ENCODE results near the gene SPRTN.

SPRTN gene

DNA sequence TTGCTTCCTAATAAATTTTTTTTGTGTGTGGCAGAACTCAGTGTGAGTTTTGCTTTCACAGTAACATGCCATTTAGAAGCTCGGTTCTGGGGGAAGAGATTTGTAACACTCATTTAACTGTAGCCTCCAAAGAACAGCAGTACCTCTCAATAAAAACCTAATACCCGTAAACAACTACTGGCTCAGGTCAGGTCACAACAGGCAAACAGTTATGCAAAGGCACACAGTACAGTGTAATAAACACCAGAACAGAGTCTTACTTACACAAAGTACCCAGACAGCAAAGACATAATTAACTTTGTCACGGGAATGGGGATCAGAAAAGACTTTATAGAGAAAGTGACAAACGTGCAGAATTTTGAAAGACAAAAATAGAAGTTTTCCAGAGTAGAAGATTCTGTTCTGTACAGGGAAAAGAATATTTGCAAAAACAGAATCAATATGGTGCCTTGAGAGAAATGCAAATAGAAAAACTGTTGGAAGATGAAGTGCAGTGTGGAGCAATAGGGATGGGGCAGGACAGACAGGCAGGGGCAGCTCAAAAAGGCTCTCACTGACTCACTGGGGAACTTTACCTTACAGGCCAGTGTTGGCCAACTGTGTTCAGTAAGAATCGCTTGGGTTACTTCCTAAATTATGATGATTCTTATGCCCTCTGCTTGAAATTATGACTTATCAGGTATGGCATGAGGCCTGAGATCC is 45.2 kb downstream of the SPRTN start:
- H3K4me3 ChIP-seq (ENCODE audit: low read depth, low read length): no peak overlapping the region
- no peaks in the 10 kb centered on the region for H3K36me3 ChIP-seq (replicated peaks)
- in situ Hi-C loops (cut with HindIII; ENCODE audit: low pct_ligation_motif_present, low sequenced_read_pairs): no loop called here
- TF ChIP-seq, protein P1, sequence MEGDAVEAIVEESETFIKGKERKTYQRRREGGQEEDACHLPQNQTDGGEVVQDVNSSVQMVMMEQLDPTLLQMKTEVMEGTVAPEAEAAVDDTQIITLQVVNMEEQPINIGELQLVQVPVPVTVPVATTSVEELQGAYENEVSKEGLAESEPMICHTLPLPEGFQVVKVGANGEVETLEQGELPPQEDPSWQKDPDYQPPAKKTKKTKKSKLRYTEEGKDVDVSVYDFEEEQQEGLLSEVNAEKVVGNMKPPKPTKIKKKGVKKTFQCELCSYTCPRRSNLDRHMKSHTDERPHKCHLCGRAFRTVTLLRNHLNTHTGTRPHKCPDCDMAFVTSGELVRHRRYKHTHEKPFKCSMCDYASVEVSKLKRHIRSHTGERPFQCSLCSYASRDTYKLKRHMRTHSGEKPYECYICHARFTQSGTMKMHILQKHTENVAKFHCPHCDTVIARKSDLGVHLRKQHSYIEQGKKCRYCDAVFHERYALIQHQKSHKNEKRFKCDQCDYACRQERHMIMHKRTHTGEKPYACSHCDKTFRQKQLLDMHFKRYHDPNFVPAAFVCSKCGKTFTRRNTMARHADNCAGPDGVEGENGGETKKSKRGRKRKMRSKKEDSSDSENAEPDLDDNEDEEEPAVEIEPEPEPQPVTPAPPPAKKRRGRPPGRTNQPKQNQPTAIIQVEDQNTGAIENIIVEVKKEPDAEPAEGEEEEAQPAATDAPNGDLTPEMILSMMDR (IDR thresholded peaks at IDR 0.05; ENCODE audit: low read depth, low read length, missing control alignments): no peak
- no peaks in the 10 kb centered on the region for H3K27me3 ChIP-seq (replicated peaks)
- H3K27ac ChIP-seq: no peak overlapping the region
- DNase-seq: no peak

DNA sequence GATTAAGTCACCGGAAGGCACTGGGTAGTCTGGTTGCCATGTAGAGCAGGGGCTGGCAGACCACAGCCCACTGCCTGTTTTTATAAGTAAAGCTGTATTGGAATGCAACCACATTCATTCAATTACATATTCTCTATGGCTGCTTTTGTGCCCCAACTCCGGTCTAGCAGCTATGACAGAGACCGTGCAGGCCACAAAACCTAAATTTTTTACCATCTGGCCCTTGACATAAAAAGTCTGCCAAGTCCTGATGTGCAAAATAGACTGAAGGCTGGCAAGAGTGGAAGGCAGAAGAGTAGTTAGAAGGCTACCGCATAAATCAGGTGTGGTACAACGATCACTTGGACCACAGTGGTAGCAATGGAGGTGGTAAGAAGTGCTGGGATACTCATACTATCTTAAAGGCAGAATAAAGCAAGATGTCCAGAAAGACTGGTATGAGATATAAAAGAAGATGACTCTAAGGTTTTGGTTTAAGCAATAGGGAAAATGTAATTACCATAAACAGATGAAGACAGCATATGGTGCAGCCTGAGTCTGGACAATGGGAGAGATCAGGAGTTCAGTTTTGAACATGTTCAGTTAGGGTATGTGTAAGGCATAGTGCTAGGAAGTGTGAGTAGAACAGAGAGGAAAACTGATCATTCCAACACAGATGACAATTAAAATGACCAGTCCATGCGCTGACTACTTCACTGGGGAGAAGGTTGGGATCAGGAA is 46.8 kb downstream of the SPRTN start:
- H3K27me3 ChIP-seq (replicated peaks): no peaks in the 10 kb centered on the region
- H3K36me3 ChIP-seq (replicated peaks): no peaks in the 10 kb centered on the region
- H3K27ac ChIP-seq: no peak overlapping the region
- DNase-seq: no peak
- no peak overlapping the region for H3K4me3 ChIP-seq (ENCODE audit: low read depth, low read length)
- TF ChIP-seq, protein P1 (IDR thresholded peaks at IDR 0.05; ENCODE audit: low read depth, low read length, missing control alignments): no peak
- in situ Hi-C loops (cut with HindIII; ENCODE audit: low pct_ligation_motif_present, low sequenced_read_pairs): no loop called here

DNA sequence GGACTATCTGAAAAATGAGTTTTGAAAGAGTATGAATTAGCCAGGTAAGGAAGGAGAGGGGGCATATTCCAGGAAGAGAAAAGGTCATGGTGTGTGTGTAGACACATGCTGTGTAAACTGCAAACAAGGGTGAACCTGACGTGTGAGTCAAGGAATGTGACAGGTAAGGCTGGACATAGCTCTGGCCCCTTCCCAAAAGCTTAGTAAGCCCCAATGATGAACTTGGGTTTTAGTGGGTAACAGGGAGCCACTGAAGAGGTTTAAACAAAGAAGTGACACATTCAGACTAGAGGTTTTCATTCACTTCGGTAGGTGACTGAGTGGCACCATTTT is 47.3 kb downstream of the SPRTN start:
- no peaks in the 10 kb centered on the region for H3K27me3 ChIP-seq (replicated peaks)
- H3K27ac ChIP-seq: no peak overlapping the region
- no peaks in the 10 kb centered on the region for H3K36me3 ChIP-seq (replicated peaks)
- no peak overlapping the region for H3K4me3 ChIP-seq (ENCODE audit: low read depth, low read length)
- TF ChIP-seq, protein P1 (IDR thresholded peaks at IDR 0.05; ENCODE audit: low read depth, low read length, missing control alignments): no peak
- DNase-seq: no peak
- in situ Hi-C loops (cut with HindIII; ENCODE audit: low pct_ligation_motif_present, low sequenced_read_pairs): no loop called here

DNA sequence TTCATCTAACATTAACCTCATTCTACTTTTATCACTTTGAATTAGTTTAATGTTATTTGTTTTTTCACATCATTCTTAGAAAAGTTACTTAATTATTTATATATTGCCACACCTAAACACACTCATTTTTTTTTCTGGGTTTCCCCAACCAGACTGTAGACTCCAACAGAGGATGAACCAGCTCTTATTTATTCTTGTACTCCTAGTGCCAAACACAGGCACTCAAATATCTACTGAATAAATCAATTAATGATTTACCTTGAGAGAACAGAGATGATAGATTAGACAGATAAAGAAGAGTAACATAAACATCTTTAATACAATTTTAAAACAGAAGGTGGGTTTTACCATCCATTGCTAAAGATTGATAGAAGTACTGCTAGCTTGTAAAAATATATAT is 48.4 kb downstream of the SPRTN start:
- in situ Hi-C loops (cut with HindIII; ENCODE audit: low pct_ligation_motif_present, low sequenced_read_pairs): no loop called here
- Histone ChIP-seq H3K27me3 (replicated peaks) (no peaks in the 10 kb centered on the region), H3K4me3 (ENCODE audit: low read depth, low read length) (no peak overlapping the region), H3K36me3 (replicated peaks) (no peaks in the 10 kb centered on the region), H3K27ac (no peak overlapping the region)
- TF ChIP-seq, protein P1 (IDR thresholded peaks at IDR 0.05; ENCODE audit: low read depth, low read length, missing control alignments): no peak
- DNase-seq: no peak

DNA sequence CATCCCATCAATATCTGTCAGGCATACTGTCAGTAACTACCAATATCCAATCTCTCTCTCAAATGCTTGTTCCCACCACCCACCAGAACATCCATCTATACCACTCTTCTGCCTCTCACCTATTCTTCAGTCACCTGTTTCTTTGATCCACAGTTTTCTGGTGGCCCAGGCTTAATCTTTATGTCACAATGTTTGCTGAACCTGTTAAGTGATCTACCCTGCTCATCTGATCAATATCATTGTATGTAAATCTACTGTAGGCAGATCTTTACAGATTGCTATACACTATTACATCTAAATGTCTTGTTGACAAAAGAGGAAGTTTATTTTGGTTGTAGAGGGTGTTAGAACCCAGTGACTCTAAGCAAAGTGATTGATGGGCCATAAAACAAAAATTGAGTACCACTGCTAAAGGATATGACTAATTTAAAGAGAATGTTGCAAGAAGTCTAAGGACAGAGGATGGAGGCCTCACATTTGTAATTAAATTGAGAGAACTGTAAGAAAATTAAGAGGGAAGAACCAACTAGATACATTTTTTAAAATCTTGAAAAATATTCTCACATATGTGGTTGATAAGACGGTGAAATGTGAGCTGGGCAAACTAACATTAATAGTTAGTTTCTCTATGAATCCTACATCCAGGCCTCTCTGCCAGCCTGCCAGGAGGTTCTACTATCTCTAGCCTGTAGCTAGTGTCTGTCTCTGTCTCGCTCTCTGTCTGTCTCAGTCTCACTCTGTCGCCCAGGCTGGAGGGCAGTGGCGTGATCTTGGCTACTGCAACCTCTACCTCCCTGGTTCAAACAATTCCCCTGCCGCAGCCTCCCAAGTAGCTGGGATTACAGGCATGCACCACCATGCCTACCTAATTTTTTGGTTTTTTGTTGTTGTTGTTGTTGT is 49.9 kb downstream of the SPRTN start:
- TF ChIP-seq, protein P1 (IDR thresholded peaks at IDR 0.05; ENCODE audit: low read depth, low read length, missing control alignments): no peak
- in situ Hi-C loops (cut with HindIII; ENCODE audit: low pct_ligation_motif_present, low sequenced_read_pairs): no loop called here

More for the DNA sequence above, 49.9 kb downstream of the SPRTN start:
- DNase-seq: no peak
- Histone ChIP-seq H3K36me3 (replicated peaks) (no peaks in the 10 kb centered on the region), H3K27ac (no peak overlapping the region), H3K27me3 (replicated peaks) (no peaks in the 10 kb centered on the region), H3K4me3 (ENCODE audit: low read depth, low read length) (no peak overlapping the region)
